Stimulated activated CD4-positive, alpha-beta T cell treated with anti-CD3 and anti-CD28 coated beads, Interleukin-4, amount 100 ng/mL, for 4 hours (primary cell): ENCODE results near the gene PRSS53.

Experiments
- DNase-seq, 2 experiments: peaks; one replicate each; pipeline ENCODE4 v3.0.0-alpha.2; 2020

The PRSS53 gene

GRCh38 chr16:31036691-31037090 is 52.1 kb downstream of the PRSS53 start:
- no peak for DNase-seq

- peak; percentile 83 to 85 for DNase-seq
These were observed 54.8 kb downstream of the PRSS53 start for GRCh38 chr16:31033709-31034492.
